GM21528 (cell line): ENCODE data around the gene IQSEC3.
"Not testable (repeated sequence)": the region's sequence is repeated elsewhere in the genome, so short reads cannot be mapped to it uniquely, and the experiment has no call there.

Source experiments
- ATAC-seq: cut with Tn5 transposase; IDR thresholded peaks from one replicate; pipeline ENCODE4 v1.9.1; 2021; ENCODE audit warnings: mild to moderate bottlenecking, moderate library complexity; ENCODE audit not compliant: unreplicated experiment, low FRiP score

IQSEC3 gene

GRCh38 chr12:66428-66781, at the start of gene IQSEC3:
Gene IQSEC3 (plus strand): TSS chr12:66767. CDS start chr12:66883, 116 bp downstream.
- ATAC-seq, result not testable (repeated sequence)

GRCh38 chr12:17370-18340, 48.9 kb upstream of the IQSEC3 start:
- not testable (repeated sequence) for ATAC-seq

- not testable (repeated sequence) for ATAC-seq
Observed at GRCh38 chr12:18821-19567, 47.6 kb upstream of the IQSEC3 start.

GRCh38 chr12:19906-20305, 46.7 kb upstream of the IQSEC3 start:
- not testable (repeated sequence) for ATAC-seq

- no peak for ATAC-seq
Observed at GRCh38 chr12:20757-21156, 45.8 kb upstream of the IQSEC3 start.

- no peak for ATAC-seq
Observed at GRCh38 chr12:21301-22189, 45.0 kb upstream of the IQSEC3 start.

GRCh38 chr12:22190-22529, 44.4 kb upstream of the IQSEC3 start:
- ATAC-seq, result no peak

- ATAC-seq, result no peak
Observed at GRCh38 chr12:22530-23201, 43.9 kb upstream of the IQSEC3 start.

GRCh38 chr12:27904-28303, 38.7 kb upstream of the IQSEC3 start:
- ATAC-seq, result not testable (repeated sequence)

- ATAC-seq, result not testable (repeated sequence)
Observed at GRCh38 chr12:38775-39174, 27.8 kb upstream of the IQSEC3 start.

GRCh38 chr12:39555-40265, 26.9 kb upstream of the IQSEC3 start:
- ATAC-seq, result not testable (repeated sequence)

GRCh38 chr12:44352-44751, 22.2 kb upstream of the IQSEC3 start:
- not testable (repeated sequence) for ATAC-seq

- not testable (repeated sequence) for ATAC-seq
Observed at GRCh38 chr12:45235-45990, 21.2 kb upstream of the IQSEC3 start.

GRCh38 chr12:45991-46358, 20.6 kb upstream of the IQSEC3 start:
- ATAC-seq, result not testable (repeated sequence)

- not testable (repeated sequence) for ATAC-seq
Observed at GRCh38 chr12:46542-46941, 20.0 kb upstream of the IQSEC3 start.

GRCh38 chr12:47699-48226, 18.8 kb upstream of the IQSEC3 start:
- not testable (repeated sequence) for ATAC-seq

GRCh38 chr12:49149-49548, 17.4 kb upstream of the IQSEC3 start:
- not testable (repeated sequence) for ATAC-seq

GRCh38 chr12:51087-51486, 15.5 kb upstream of the IQSEC3 start:
- not testable (repeated sequence) for ATAC-seq
